Lower lobe of right lung (tissue), 2 donors: ENCODE results near the gene MTHFSD. TPM values are rescaled to one million over a fixed set of nuclear protein-coding genes. Genes with fewer than 3 reads are reported as not detected.

Experiments used
- ATAC-seq, 2 donors: fragments of 200-7000 bp; cut with Tn5 transposase; one replicate each; pipeline ENCODE4 v1.9.1; 2020 to 2022; ENCODE audit warnings: mild to moderate bottlenecking in 2 of 2, moderate library complexity in 2 of 2
- DNase-seq: peaks from one replicate; pipeline ENCODE4 v3.0.0-alpha.2; 2020
- H3K27ac ChIP-seq: fragments of 200-600 bp; one replicate; pipeline ENCODE4 v1.8.0; 2022
- H3K27me3 ChIP-seq: fragments of 200-600 bp; one replicate; pipeline ENCODE4 v1.8.0; 2022; ENCODE audit warnings: low read depth
- H3K36me3 ChIP-seq: fragments of 200-600 bp; one replicate; pipeline ENCODE4 v1.8.0; 2022; ENCODE audit warnings: mild to moderate bottlenecking
- H3K4me1 ChIP-seq: fragments of 200-600 bp; one replicate; pipeline ENCODE4 v1.8.0; 2022
- H3K4me3 ChIP-seq: fragments of 200-600 bp; one replicate; pipeline ENCODE4 v1.8.0; 2022; ENCODE audit warnings: mild to moderate bottlenecking
- H3K9me3 ChIP-seq: fragments of 200-600 bp; one replicate; pipeline ENCODE4 v1.8.0; 2022
- intact Hi-C: fragments of 100-400 bp; cut with DNase I; formaldehyde crosslinking; loops from one replicate; pipeline ENCODE4 v1.11.0; 2022
- total RNA-seq: library from RNA; stranded (reverse); fragmentation: NEBNext Ultra II Directional; extraction: Animal tissue kit (Norgen Biotek cat#: 25700); gene quantifications from one replicate; pipeline ENCODE4 v1.2.1, GENCODE V29; 2021
- TF ChIP-seq, protein P1 (sequence below): fragments of 200-600 bp; IDR thresholded peaks from one replicate; pipeline ENCODE4 v1.8.0; 2022; ENCODE audit warnings: antibody characterized with exemption, mild to moderate bottlenecking
- donor health status: DM: no; HTN: yes; CAD: no; lungs with severe emphysema.

The MTHFSD gene
- total RNA-seq, 1 donor from 2014 or later: 21.2 TPM

- peaks cover 25% of the 10 kb centered on the region for H3K4me1 ChIP-seq
- H3K4me3 ChIP-seq: peak overlapping the region; percentile 41
- ATAC-seq (no peak), DNase-seq (no peak)
- no peaks in the 10 kb centered on the region for H3K9me3 ChIP-seq
- H3K27me3 ChIP-seq: peaks cover 78% of the 10 kb centered on the region
- intact Hi-C loops: no loop called here
- TF ChIP-seq, protein P1, sequence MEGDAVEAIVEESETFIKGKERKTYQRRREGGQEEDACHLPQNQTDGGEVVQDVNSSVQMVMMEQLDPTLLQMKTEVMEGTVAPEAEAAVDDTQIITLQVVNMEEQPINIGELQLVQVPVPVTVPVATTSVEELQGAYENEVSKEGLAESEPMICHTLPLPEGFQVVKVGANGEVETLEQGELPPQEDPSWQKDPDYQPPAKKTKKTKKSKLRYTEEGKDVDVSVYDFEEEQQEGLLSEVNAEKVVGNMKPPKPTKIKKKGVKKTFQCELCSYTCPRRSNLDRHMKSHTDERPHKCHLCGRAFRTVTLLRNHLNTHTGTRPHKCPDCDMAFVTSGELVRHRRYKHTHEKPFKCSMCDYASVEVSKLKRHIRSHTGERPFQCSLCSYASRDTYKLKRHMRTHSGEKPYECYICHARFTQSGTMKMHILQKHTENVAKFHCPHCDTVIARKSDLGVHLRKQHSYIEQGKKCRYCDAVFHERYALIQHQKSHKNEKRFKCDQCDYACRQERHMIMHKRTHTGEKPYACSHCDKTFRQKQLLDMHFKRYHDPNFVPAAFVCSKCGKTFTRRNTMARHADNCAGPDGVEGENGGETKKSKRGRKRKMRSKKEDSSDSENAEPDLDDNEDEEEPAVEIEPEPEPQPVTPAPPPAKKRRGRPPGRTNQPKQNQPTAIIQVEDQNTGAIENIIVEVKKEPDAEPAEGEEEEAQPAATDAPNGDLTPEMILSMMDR: no peak
- H3K36me3 ChIP-seq: no peaks in the 10 kb centered on the region
- H3K27ac ChIP-seq: peak overlapping the region; percentile 58
These were observed 24.4 kb upstream of the MTHFSD start for GRCh38 chr16:86579268-86580062.

GRCh38 chr16:86578611-86579267 is 23.7 kb upstream of the MTHFSD start:
- peaks cover 25% of the 10 kb centered on the region for H3K4me1 ChIP-seq
- ATAC-seq: peak in 1 of 2 donors; percentile 10
- peak overlapping the region; percentile 41 for H3K4me3 ChIP-seq

DNA sequence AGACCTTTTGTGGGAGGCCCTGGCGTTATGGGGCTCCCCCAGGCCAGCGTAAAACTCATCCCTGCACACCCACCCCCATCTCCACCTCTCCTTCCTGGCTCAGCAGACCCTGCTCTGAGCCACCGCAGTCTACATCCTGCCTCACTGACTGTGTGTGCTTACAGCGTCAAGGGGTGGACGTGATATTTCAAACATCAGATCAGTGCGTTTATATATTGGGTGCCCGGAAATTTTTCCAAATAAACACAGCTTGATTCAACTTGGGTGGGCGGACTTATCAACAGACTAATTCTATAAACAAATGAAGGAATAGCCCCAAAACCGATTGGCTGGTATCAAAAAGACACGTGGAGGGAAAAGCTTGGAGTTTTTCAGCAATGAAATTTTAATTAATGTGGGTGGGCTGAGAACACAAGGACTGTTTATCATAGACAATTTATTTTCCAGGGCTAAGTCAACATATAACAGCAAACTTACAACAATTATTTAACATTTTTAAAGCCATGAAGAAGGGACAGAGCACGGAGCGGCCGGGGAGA is 23.1 kb upstream of the MTHFSD start, which contains the start of gene FOXL1:
TSS of gene FOXL1 (plus strand) at position 489 of the 539 bp plus-strand sequence. CDS start 175 bp downstream, outside the sequence.
- TF ChIP-seq, protein P1: no peak
- Histone ChIP-seq H3K36me3 (no peaks in the 10 kb centered on the region), H3K4me1 (peaks cover 25% of the 10 kb centered on the region), H3K4me3 (peak within 1 kb of the TSS; percentile 41), H3K27ac (peak within 1 kb of the TSS; percentile 58), H3K9me3 (no peaks in the 10 kb centered on the region), H3K27me3 (peaks cover 79% of the 10 kb centered on the region)
- ATAC-seq: peak in 1 of 2 donors; percentile 34
- intact Hi-C loops: no loop called here
- no peak for DNase-seq

More at GRCh38 chr16:86578611-86579267, 23.7 kb upstream of the MTHFSD start:
- no peak for DNase-seq
- TF ChIP-seq, protein P1: no peak
- H3K9me3 ChIP-seq: no peaks in the 10 kb centered on the region
- intact Hi-C loops: no loop called here
- peak overlapping the region; percentile 58 for H3K27ac ChIP-seq
- H3K36me3 ChIP-seq: no peaks in the 10 kb centered on the region
- peaks cover 79% of the 10 kb centered on the region for H3K27me3 ChIP-seq

DNA sequence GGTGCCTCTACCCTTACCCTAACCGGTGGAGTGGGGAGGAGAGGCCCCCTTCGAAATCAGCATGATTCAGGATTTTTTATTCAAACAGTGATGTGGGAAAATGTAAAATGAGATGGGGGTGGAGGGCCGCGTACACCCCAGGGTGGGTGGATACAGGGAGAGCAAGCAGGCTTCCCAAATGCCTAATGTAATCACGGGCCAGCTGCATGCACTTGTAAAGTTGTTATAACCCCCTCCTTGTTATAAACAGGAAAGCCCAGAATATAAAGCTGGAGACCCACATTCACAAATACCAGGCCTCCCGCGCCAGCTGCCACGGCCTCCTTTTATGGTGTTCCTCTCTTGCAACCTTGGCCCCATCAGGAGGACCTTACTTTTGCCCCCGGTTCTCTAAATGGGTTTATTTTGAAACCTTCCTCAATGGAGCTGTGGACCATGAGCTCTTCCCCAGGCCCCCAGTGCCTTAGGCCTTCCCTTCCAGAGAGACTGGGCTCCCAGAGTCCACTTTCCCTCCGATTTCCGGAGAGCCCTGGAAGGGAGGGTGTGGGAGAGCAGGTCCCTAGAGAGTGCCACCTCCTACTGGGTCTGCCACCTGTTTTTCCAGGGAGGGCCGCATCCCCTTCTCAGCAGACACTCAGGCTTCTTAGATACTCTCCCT is 22.4 kb upstream of the MTHFSD start:
- DNase-seq (no peak), ATAC-seq (no peak)
- H3K9me3 ChIP-seq: no peaks in the 10 kb centered on the region
- H3K27me3 ChIP-seq: peaks cover 82% of the 10 kb centered on the region
- H3K4me3 ChIP-seq: no peak overlapping the region
- H3K27ac ChIP-seq: peak overlapping the region; percentile 58
- intact Hi-C loops: no loop called here
- TF ChIP-seq, protein P1: no peak
- peaks cover 25% of the 10 kb centered on the region for H3K4me1 ChIP-seq
- H3K36me3 ChIP-seq: no peaks in the 10 kb centered on the region
